H1 (cell line): ENCODE measurements around the gene CAPN11. TPM values are rescaled to one million over a fixed set of nuclear protein-coding genes. Genes with fewer than 3 reads are reported as not detected.
A peak's percentile ranks its signal among the peaks of the same experiment; 100 is the strongest.

Source experiments
- CTCF ChIA-PET: fragments of 300-600 bp; sonication (Branson Sonifier 250); formaldehyde crosslinking; loops from one replicate; lab custom pipeline; 2021; ENCODE audit not compliant: partially characterized antibody; lab: Charles Lee
- POLR2A ChIA-PET: fragments of 300-600 bp; sonication (Branson Sonifier 250); formaldehyde crosslinking; loops from one replicate; lab custom pipeline; 2021; ENCODE audit warnings: inconsistent platforms; ENCODE audit not compliant: partially characterized antibody; lab: Charles Lee
- DNase-seq, 2 experiments: peaks; one replicate each; pipeline versions ENCODE4 v3.0.0 to v3.0.0-alpha.2; 2010 to 2022; ENCODE audit warnings: low spot score in 2 of 2, low read depth in 1 of 2, mixed read lengths in 1 of 2
- FAIRE-seq: peaks from 2 replicates; lab custom pipeline; 2011; peaks lifted over from hg19 to GRCh38; lab: Jason Lieb, UNC
- H2AFZ ChIP-seq: 2 replicates; pipeline ENCODE4 v1.8.1; 2012; ENCODE audit warnings: low read length, inconsistent platforms
- H2AK5ac ChIP-seq: 2 replicates; pipeline ENCODE4 v1.6.1; 2013; ENCODE audit warnings: low read depth, low read length
- H2BK120ac ChIP-seq: replicated peaks from 2 replicates; pipeline ENCODE3; 2013; ENCODE audit warnings: low read depth, low read length, inconsistent platforms
- H2BK12ac ChIP-seq: 2 replicates; pipeline ENCODE4 v1.6.1; 2013; ENCODE audit warnings: low read depth, low read length
- H2BK15ac ChIP-seq: 2 replicates; pipeline ENCODE4 v1.6.1; 2013; ENCODE audit warnings: low read length
- H2BK20ac ChIP-seq: 2 replicates; pipeline ENCODE4 v1.6.1; 2013; ENCODE audit warnings: low read length
- H2BK5ac ChIP-seq: 2 replicates; pipeline ENCODE4 v1.6.1; 2013; ENCODE audit warnings: low read depth, low read length
- H3K14ac ChIP-seq: 2 replicates; pipeline ENCODE4 v1.6.1; 2013; ENCODE audit warnings: inconsistent platforms; ENCODE audit not compliant: insufficient read length
- H3K18ac ChIP-seq: 2 replicates; pipeline ENCODE4 v1.6.1; 2013; ENCODE audit warnings: low read length; ENCODE audit errors: extremely low read depth
- H3K23ac ChIP-seq: 2 replicates; pipeline ENCODE4 v1.6.1; 2013; ENCODE audit warnings: inconsistent platforms; ENCODE audit not compliant: insufficient read length
- H3K23me2 ChIP-seq: 2 replicates; pipeline ENCODE4 v1.6.1; 2013; ENCODE audit warnings: low read depth, low read length
- H3K27ac ChIP-seq: 2 replicates; pipeline ENCODE4 v1.6.1; 2011; ENCODE audit warnings: low read depth, low read length, inconsistent platforms
- H3K27me3 ChIP-seq, 4 experiments: replicated peaks in 1 of 4; 1 replicate in 1 of 4; 2 replicates in 3 of 4; pipeline versions ENCODE4 v1.6.1 to v1.8.1; 2011 to 2013; ENCODE audit warnings: low read length in 3 of 4, mild to moderate bottlenecking in 3 of 4, inconsistent platforms in 2 of 4, mixed read lengths in 2 of 4, moderate library complexity in 1 of 4; ENCODE audit not compliant: control insufficient read depth in 3 of 4, insufficient read depth in 3 of 4; ENCODE audit errors: extremely low read depth in 1 of 4
- H3K36me3 ChIP-seq, 4 experiments: 2 replicates each; pipeline versions ENCODE4 v1.6.1 to v1.8.1; 2011 to 2013; ENCODE audit warnings: mild to moderate bottlenecking in 4 of 4, low read length in 3 of 4, moderate library complexity in 2 of 4, control low read depth in 1 of 4, inconsistent platforms in 1 of 4; ENCODE audit not compliant: insufficient read depth in 4 of 4, control insufficient read depth in 2 of 4
- H3K4ac ChIP-seq: replicated peaks from 2 replicates; pipeline ENCODE3; 2013; ENCODE audit warnings: low read length, low read depth, mixed read lengths, inconsistent platforms; ENCODE audit not compliant: insufficient read length
- H3K4me1 ChIP-seq, 4 experiments: replicated peaks in 1 of 4; 1 replicate in 1 of 4; 2 replicates in 3 of 4; pipeline versions ENCODE4 v1.6.1 to v1.8.1; 2011 to 2013; ENCODE audit warnings: low read length in 3 of 4, inconsistent platforms in 2 of 4, mixed read lengths in 1 of 4; ENCODE audit not compliant: insufficient read depth in 4 of 4, control insufficient read depth in 3 of 4
- H3K4me2 ChIP-seq, 2 experiments: 2 replicates each; pipeline versions ENCODE4 v1.6.1 to v1.8.1; 2011 to 2013; ENCODE audit warnings: low read depth in 2 of 2, low read length in 2 of 2, control low read depth in 1 of 2, inconsistent platforms in 1 of 2, mild to moderate bottlenecking in 1 of 2; ENCODE audit not compliant: insufficient read depth in 1 of 2
- H3K4me3 ChIP-seq, 4 experiments: fragments of 200-600, 300-600 bp in 1 of 4; sonication (generic), shearing (Covaris generic), sonication (Bioruptor Twin) in 1 of 4; 2 replicates each; pipeline versions ENCODE4 v1.5.1 to v1.8.1; 2011 to 2016; ENCODE audit warnings: low read length in 4 of 4, low read depth in 3 of 4, control low read depth in 2 of 4, inconsistent platforms in 2 of 4, mild to moderate bottlenecking in 2 of 4, mixed read lengths in 1 of 4, moderate library complexity in 1 of 4; ENCODE audit not compliant: insufficient read depth in 2 of 4; ENCODE audit errors: extremely low read depth in 1 of 4
- H3K56ac ChIP-seq: replicated peaks from 2 replicates; pipeline ENCODE3; 2013; ENCODE audit warnings: low read depth, mild to moderate bottlenecking, mixed read lengths, low read length, inconsistent platforms; ENCODE audit not compliant: insufficient read length
- H3K79me1 ChIP-seq: 2 replicates; pipeline ENCODE4 v1.6.1; 2013; ENCODE audit warnings: low read depth, low read length, control low read depth
- H3K79me2 ChIP-seq, 2 experiments: 2 replicates each; pipeline versions ENCODE4 v1.6.1 to v1.8.1; 2012 to 2013; ENCODE audit warnings: low read length in 2 of 2, mild to moderate bottlenecking in 2 of 2, inconsistent platforms in 1 of 2; ENCODE audit not compliant: insufficient read depth in 2 of 2, control insufficient read depth in 1 of 2
- H3K9ac ChIP-seq, 4 experiments: replicated peaks in 1 of 4; 1 replicate in 1 of 4; 2 replicates in 3 of 4; pipeline versions ENCODE4 v1.6.1 to v1.8.1; 2011 to 2013; ENCODE audit warnings: low read depth in 3 of 4, low read length in 3 of 4, control low read depth in 2 of 4, mild to moderate bottlenecking in 2 of 4, moderate library complexity in 2 of 4, inconsistent platforms in 1 of 4; ENCODE audit errors: extremely low read depth in 1 of 4
- H3K9me3 ChIP-seq, 2 experiments: 2 replicates each; pipeline versions ENCODE4 v1.6.1 to v1.8.1; 2012 to 2013; ENCODE audit warnings: mild to moderate bottlenecking in 2 of 2, moderate library complexity in 2 of 2, control low read depth in 1 of 2, inconsistent platforms in 1 of 2, low read depth in 1 of 2, low read length in 1 of 2, mixed read lengths in 1 of 2; ENCODE audit not compliant: insufficient read depth in 2 of 2
- H4K20me1 ChIP-seq, 2 experiments: replicated peaks in 1 of 2; 2 replicates each; pipeline versions ENCODE3 to v1.8.1; 2011 to 2013; ENCODE audit warnings: inconsistent platforms in 2 of 2, low read length in 2 of 2, mild to moderate bottlenecking in 1 of 2; ENCODE audit not compliant: insufficient read depth in 2 of 2, control insufficient read depth in 1 of 2
- H4K5ac ChIP-seq: 2 replicates; pipeline ENCODE4 v1.6.1; 2013; ENCODE audit warnings: low read length, low read depth, mixed read lengths, inconsistent platforms; ENCODE audit not compliant: insufficient read length
- H4K8ac ChIP-seq: 2 replicates; pipeline ENCODE4 v1.8.0; 2013; ENCODE audit warnings: mild to moderate bottlenecking, moderate library complexity, low read length, inconsistent platforms; ENCODE audit not compliant: insufficient read depth; ENCODE audit errors: extremely low read depth
- H4K91ac ChIP-seq: replicated peaks from 2 replicates; pipeline ENCODE3; 2013; ENCODE audit warnings: low read length, mixed read lengths, inconsistent platforms; ENCODE audit not compliant: insufficient read length
- BCL11A ChIP-seq, 2 experiments: IDR thresholded peaks; one replicate each; pipeline ENCODE4 v1.6.1; 2011; ENCODE audit warnings: low read depth in 2 of 2, low read length in 2 of 2, mild to moderate bottlenecking in 2 of 2
- CHD1 ChIP-seq: IDR thresholded peaks from 2 replicates; pipeline ENCODE4 v1.6.1; 2012; ENCODE audit warnings: low read depth, low read length, improper control_type of control experiment
- CHD2 ChIP-seq: IDR thresholded peaks from 2 replicates; pipeline ENCODE4 v1.6.1; 2012; ENCODE audit warnings: low read length, improper control_type of control experiment
- CREB1 ChIP-seq: IDR thresholded peaks from 2 replicates; pipeline ENCODE4 v1.6.1; 2012; ENCODE audit warnings: inconsistent platforms
- FOSL1 ChIP-seq: IDR thresholded peaks from 2 replicates; pipeline ENCODE4 v1.6.1; 2011; ENCODE audit warnings: mild to moderate bottlenecking, low read depth, low read length, moderate library complexity; ENCODE audit not compliant: insufficient read depth
- GABPA ChIP-seq: IDR thresholded peaks from 2 replicates; pipeline ENCODE4 v1.6.1; 2011; ENCODE audit warnings: mild to moderate bottlenecking, low read length, moderate library complexity, borderline replicate concordance; ENCODE audit not compliant: insufficient read depth
- KDM5A ChIP-seq: fragments of 200-600 bp; IDR thresholded peaks from 2 replicates; pipeline ENCODE4 v1.7.1; 2012; ENCODE audit warnings: mild to moderate bottlenecking, low read length, inconsistent platforms, mixed read lengths
- MAFK ChIP-seq: IDR thresholded peaks from 2 replicates; pipeline ENCODE4 v1.6.1; 2012; ENCODE audit warnings: low read depth, mild to moderate bottlenecking, improper control_type of control experiment, low read length
- SIN3A ChIP-seq, 2 experiments: IDR thresholded peaks in 1 of 2; conservative IDR thresholded peaks in 1 of 2; 2 replicates each; pipeline ENCODE4 v1.6.1; 2011 to 2012; ENCODE audit warnings: low read length in 2 of 2, improper control_type of control experiment in 1 of 2, low read depth in 1 of 2, mild to moderate bottlenecking in 1 of 2
- SP1 ChIP-seq: IDR thresholded peaks from 2 replicates; pipeline ENCODE4 v1.6.1; 2011; ENCODE audit warnings: low read depth, low read length
- SP4 ChIP-seq: IDR thresholded peaks from 2 replicates; pipeline ENCODE4 v1.6.1; 2012; ENCODE audit warnings: low read length, inconsistent platforms
- WGBS, 2 experiments: shearing (Covaris generic) in 1 of 2; methylation state at CpG; one replicate each; pipeline versions ENCODE4 v1.1.6 to v1.1.7; 2013 to 2015; ENCODE audit warnings: low lambda C conversion rate in 2 of 2, mixed read lengths in 2 of 2, inconsistent platforms in 1 of 2, low coverage in 1 of 2, missing lambda C conversion rate in 1 of 2; ENCODE audit not compliant: insufficient replicate concordance in 2 of 2, insufficient coverage in 1 of 2, insufficient read length in 1 of 2; ENCODE audit errors: extremely low coverage in 1 of 2, missing lambda C conversion rate in 1 of 2; 5-methylcytosine and 5-hydroxymethylcytosine counted together
- polyA plus RNA-seq, 7 experiments: library from polyadenylated mRNA; depleted of rRNA in 3 of 7; stranded (reverse) in 5 of 7; unstranded in 2 of 7; fragments of >200 nt in 5 of 7; fragments of 200-250 nt in 2 of 7; gene quantifications; 1 replicate in 5 of 7; 2 replicates in 1 of 7; 4 replicates in 1 of 7; pipeline versions ENCODE4 v1.2.1 to v1.2.3, GENCODE V29; 2011 to 2013; ENCODE audit warnings: missing spikeins in 2 of 7, mixed read lengths in 2 of 7
- total RNA-seq: library from RNA; stranded (reverse); fragmentation: NEBNext Ultra II Directional; extraction: Animal tissue kit (Norgen Biotek cat#: 25700); gene quantifications from 2 replicates; pipeline ENCODE4 v1.2.1, GENCODE V29; 2021
- TF ChIP-seq, protein P1 (sequence below), 3 experiments: IDR thresholded peaks; 1 replicate in 2 of 3; 2 replicates in 1 of 3; pipeline versions ENCODE4 v1.5.1 to v1.6.1; 2011; ENCODE audit warnings: low read length in 3 of 3, mild to moderate bottlenecking in 3 of 3, inconsistent platforms in 2 of 3, low read depth in 1 of 3, moderate library complexity in 1 of 3; ENCODE audit not compliant: insufficient read depth in 1 of 3; ENCODE audit errors: control extremely low read depth in 1 of 3

The CAPN11 gene
- total and polyA plus RNA-seq, 2 of the 8 experiments (the other 6 are each of a cell fraction or from before 2014, with no cell fraction given) = 0.95 to 0.97 TPM

DNA sequence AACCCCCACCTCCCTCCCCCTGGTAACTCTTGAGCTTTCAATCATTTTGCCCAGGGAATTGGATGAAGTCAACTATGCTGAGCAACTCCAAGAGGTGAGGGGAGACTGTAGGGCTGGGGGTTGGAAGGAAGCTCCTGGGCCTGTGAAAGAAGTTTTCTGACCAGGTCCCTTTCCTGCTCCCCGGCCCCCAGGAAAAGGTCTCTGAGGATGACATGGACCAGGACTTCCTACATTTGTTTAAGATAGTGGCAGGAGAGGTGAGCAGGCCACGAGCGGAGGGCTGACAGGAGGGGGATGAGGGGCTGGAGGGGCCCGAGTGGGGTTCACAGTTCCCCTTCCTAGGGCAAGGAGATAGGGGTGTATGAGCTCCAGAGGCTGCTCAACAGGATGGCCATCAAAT lies 21.8 kb downstream of the CAPN11 start:
- no peak overlapping the region for H3K4me2 ChIP-seq
- H4K5ac ChIP-seq = no peak overlapping the region
- no peak overlapping the region for H2BK5ac ChIP-seq
- H3K18ac ChIP-seq = no peak overlapping the region
- H3K27me3 ChIP-seq = no peaks in the 10 kb centered on the region
- 86% methylated on average over 4 of the region's 4 CpGs; no CpG with 5 or more reads in 1 of the 2 experiments for WGBS, 2 experiments
- no peak overlapping the region for H3K4ac ChIP-seq
- no peaks in the 10 kb centered on the region for H3K36me3 ChIP-seq
- H3K79me2 ChIP-seq = no peaks in the 10 kb centered on the region
- no peaks in the 10 kb centered on the region for H3K79me1 ChIP-seq
- H3K4me1 ChIP-seq = peaks cover 2 to 15% (median 3%) of the 10 kb centered on the region in 4 experiments; a peak in 5 of 7 replicates
- H2BK12ac ChIP-seq = 0 out of 2 replicates have a peak overlapping the region, but pooled peaks have one; percentile 27
- no peak overlapping the region for H3K4me3 ChIP-seq
- peaks cover 10% of the 10 kb centered on the region; the same call in 1 of the 2 replicates for H3K23me2 ChIP-seq
- H2BK15ac ChIP-seq = no peak overlapping the region
- H4K8ac ChIP-seq = no peak overlapping the region
- H3K9ac ChIP-seq = no peak overlapping the region
- no peaks in the 10 kb centered on the region for H4K20me1 ChIP-seq
- H3K23ac ChIP-seq = no peak overlapping the region
- H2AK5ac ChIP-seq = no peak overlapping the region
- no peak overlapping the region for H2BK20ac ChIP-seq
- no peaks in the 10 kb centered on the region for H3K9me3 ChIP-seq
- FAIRE-seq = no peak
- no peak overlapping the region for H4K91ac ChIP-seq
- ChIA-PET CTCF (interaction anchor here (0.6 to 10.8 kb wide), 5 partner anchors 15 to 1054 kb away, joined by 3 to 287 read pairs (median 3); partner anchors contain the start of gene SLC29A1), POLR2A (interaction anchor here (0.8 to 2.2 kb wide), 11 partner anchors 13 to 76 kb away, joined by 3 to 9 read pairs (median 4); partner anchors contain the start of gene SLC29A1)
- no peak for DNase-seq
- H2AFZ ChIP-seq = no peak overlapping the region
- H2BK120ac ChIP-seq = no peak overlapping the region
- H3K27ac ChIP-seq = no peak overlapping the region
- H3K14ac ChIP-seq = no peak overlapping the region
- H3K56ac ChIP-seq = no peak overlapping the region
- TF ChIP-seq GABPA (no peak), CREB1 (no peak), SP1 (no peak), KDM5A (no peak), CHD2 (no peak), FOSL1 (no peak), MAFK (no peak), BCL11A (IDR thresholded peaks at IDR 0.05; ENCODE audit: low read depth in 2 of 2, low read length in 2 of 2) (no peak), SP4 (no peak), SIN3A (conservative IDR thresholded peaks at IDR 0.05 in 1 of 2, IDR thresholded peaks at IDR 0.05 in 1 of 2; ENCODE audit: low read depth in 1 of 2, low read length in 2 of 2) (no peak), CHD1 (no peak)
- TF ChIP-seq, protein P1, sequence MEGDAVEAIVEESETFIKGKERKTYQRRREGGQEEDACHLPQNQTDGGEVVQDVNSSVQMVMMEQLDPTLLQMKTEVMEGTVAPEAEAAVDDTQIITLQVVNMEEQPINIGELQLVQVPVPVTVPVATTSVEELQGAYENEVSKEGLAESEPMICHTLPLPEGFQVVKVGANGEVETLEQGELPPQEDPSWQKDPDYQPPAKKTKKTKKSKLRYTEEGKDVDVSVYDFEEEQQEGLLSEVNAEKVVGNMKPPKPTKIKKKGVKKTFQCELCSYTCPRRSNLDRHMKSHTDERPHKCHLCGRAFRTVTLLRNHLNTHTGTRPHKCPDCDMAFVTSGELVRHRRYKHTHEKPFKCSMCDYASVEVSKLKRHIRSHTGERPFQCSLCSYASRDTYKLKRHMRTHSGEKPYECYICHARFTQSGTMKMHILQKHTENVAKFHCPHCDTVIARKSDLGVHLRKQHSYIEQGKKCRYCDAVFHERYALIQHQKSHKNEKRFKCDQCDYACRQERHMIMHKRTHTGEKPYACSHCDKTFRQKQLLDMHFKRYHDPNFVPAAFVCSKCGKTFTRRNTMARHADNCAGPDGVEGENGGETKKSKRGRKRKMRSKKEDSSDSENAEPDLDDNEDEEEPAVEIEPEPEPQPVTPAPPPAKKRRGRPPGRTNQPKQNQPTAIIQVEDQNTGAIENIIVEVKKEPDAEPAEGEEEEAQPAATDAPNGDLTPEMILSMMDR (IDR thresholded peaks at IDR 0.05; ENCODE audit: control extremely low read depth in 1 of 3, insufficient read depth in 1 of 3, low read depth in 1 of 3, low read length in 3 of 3) = no peak
